NCI-H69 (cell line): ENCODE results near the gene WDR88.
A peak's percentile ranks its signal among the peaks of the same experiment; 100 is the strongest.
"Not testable (repeated sequence)": the region's sequence is repeated elsewhere in the genome, so short reads cannot be mapped to it uniquely, and the experiment has no call there.

Experiments used
- DNase-seq: peaks from one replicate; lab custom pipeline; 2025; lab: John Stamatoyannopoulos, UW

WDR88 gene

GRCh38 chr19:33212436-33213172, 80.7 kb downstream of the WDR88 start:
- no peak for DNase-seq

GRCh38 chr19:33214596-33214995, 82.7 kb downstream of the WDR88 start:
- peak; percentile 60 for DNase-seq

- no peak for DNase-seq
Observed at GRCh38 chr19:33215438-33216197, 83.7 kb downstream of the WDR88 start.

- DNase-seq, result no peak
Observed at GRCh38 chr19:33216198-33216830, 84.4 kb downstream of the WDR88 start.

GRCh38 chr19:33217881-33218280, 86.0 kb downstream of the WDR88 start:
- no peak for DNase-seq

- DNase-seq, result no peak
Observed at GRCh38 chr19:33219261-33219815, 87.4 kb downstream of the WDR88 start.

GRCh38 chr19:33220115-33220514, 88.2 kb downstream of the WDR88 start:
- no peak for DNase-seq

GRCh38 chr19:33220735-33221134, 88.8 kb downstream of the WDR88 start:
- DNase-seq, result no peak

- no peak for DNase-seq
Observed at GRCh38 chr19:33221638-33222037, 89.7 kb downstream of the WDR88 start.

GRCh38 chr19:33222255-33222654, 90.3 kb downstream of the WDR88 start:
- not testable (repeated sequence) for DNase-seq

GRCh38 chr19:33224694-33225457, 93.0 kb downstream of the WDR88 start:
- DNase-seq, result no peak
